Neutrophil (primary cell): ENCODE data around the gene CHST5.
"Not testable (repeated sequence)": the region's sequence is repeated elsewhere in the genome, so short reads cannot be mapped to it uniquely, and the experiment has no call there.

Experiments
- H3K27ac ChIP-seq: fragments of 200-600 bp; sonication (generic); 2 replicates; pipeline ENCODE4 v1.5.1; 2016; ENCODE audit warnings: mild to moderate bottlenecking, moderate library complexity
- H3K27me3 ChIP-seq: fragments of 200-600 bp; sonication (generic); 2 replicates; pipeline ENCODE4 v1.6.0; 2016; ENCODE audit warnings: mild to moderate bottlenecking
- H3K36me3 ChIP-seq: fragments of 200-600 bp; sonication (generic); 2 replicates; pipeline ENCODE4 v1.5.1; 2017
- H3K4me1 ChIP-seq, 2 experiments: fragments of 200-600 bp in 1 of 2; sonication (generic) in 1 of 2; 1 replicate in 1 of 2; 2 replicates in 1 of 2; pipeline versions ENCODE4 v1.5.1 to v1.6.1; 2013 to 2016; ENCODE audit warnings: low read depth in 1 of 2, low read length in 1 of 2, mild to moderate bottlenecking in 1 of 2, moderate library complexity in 1 of 2; ENCODE audit not compliant: control insufficient read depth in 1 of 2, insufficient read depth in 1 of 2
- H3K4me3 ChIP-seq, 2 experiments: fragments of 200-600 bp in 1 of 2; sonication (generic) in 1 of 2; 1 replicate in 1 of 2; 2 replicates in 1 of 2; pipeline ENCODE4 v1.5.1; 2013 to 2016; ENCODE audit warnings: low read depth in 1 of 2, low read length in 1 of 2, mild to moderate bottlenecking in 1 of 2, moderate library complexity in 1 of 2
- H3K9me3 ChIP-seq: fragments of 200-600 bp; sonication (generic); 2 replicates; pipeline ENCODE4 v1.5.1; 2016
- CTCF ChIP-seq: fragments of 200-600 bp; sonication (generic); IDR thresholded peaks from 2 replicates; pipeline ENCODE4 v1.5.1; 2016; ENCODE audit warnings: antibody characterized with exemption

Gene CHST5

DNA sequence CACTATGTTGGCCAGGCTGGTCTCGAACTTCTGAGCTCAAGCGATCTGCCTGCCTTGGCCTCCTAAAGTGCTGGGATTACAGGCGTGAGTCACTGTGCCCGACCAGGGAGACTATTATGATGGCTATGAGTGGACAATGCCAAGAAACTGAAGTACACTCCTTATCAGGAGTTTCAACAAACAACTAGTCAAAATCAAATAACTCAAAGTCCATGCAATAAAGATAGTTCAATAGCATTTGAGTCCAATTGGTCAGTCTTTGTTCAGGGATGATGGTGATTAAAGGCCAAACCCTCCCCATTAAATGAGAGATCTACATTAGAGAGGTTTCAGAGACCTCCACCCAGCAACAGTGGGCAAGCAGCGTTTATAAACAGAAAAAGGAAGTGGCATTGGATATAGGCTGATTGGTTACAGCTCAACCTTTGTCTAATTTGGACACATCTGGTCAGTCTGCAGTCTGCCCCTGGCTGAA is 8.0 kb downstream of the CHST5 start:
- Histone ChIP-seq H3K27me3 (no peaks in the 10 kb centered on the region), H3K9me3 (no peaks in the 10 kb centered on the region), H3K4me1 (no peaks in the 10 kb centered on the region), H3K4me3 (no peak overlapping the region), H3K36me3 (no peaks in the 10 kb centered on the region), H3K27ac (no peak overlapping the region)
- TF ChIP-seq CTCF = no peak

DNA sequence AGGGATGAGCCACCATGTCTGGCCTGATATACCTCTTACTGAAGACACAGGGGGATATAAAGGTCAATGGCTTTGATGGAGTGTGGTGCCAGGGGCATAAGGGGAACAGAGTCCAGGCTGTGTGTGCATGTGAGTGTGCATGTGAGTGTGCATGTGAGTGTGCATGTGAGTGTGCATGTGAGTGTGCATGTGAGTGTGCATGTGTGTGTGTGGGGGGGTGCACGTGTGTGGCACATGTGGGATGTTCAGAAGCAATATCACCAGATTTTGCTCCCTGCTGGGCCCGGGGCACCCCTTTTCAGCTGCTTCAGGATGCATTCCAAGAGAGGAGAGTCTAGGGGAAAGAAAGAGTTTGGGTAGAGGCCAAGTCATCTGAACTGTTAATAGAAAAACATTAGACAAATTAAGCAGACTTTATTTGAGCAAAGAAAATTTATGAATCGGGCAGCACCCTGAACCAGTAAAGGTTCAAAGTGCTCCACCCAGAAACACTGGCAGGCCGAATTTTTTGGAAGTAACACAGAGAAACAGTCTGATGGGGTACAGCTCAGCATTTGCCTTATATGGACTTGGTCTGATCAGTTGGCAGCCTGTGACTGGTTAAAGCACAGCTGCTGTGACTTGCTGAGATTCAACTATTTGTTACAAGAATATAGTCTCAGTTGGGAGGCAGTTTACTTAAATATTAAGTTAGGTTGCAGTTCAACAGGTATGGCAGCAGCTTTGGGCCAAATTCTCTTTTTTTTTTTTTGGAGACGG is 9.7 kb downstream of the CHST5 start:
- no peaks in the 10 kb centered on the region for H3K36me3 ChIP-seq
- H3K4me1 ChIP-seq = no peaks in the 10 kb centered on the region
- no peak overlapping the region for H3K4me3 ChIP-seq
- no peak overlapping the region for H3K27ac ChIP-seq
- no peaks in the 10 kb centered on the region for H3K27me3 ChIP-seq
- no peaks in the 10 kb centered on the region for H3K9me3 ChIP-seq
- TF ChIP-seq CTCF = no peak

DNA sequence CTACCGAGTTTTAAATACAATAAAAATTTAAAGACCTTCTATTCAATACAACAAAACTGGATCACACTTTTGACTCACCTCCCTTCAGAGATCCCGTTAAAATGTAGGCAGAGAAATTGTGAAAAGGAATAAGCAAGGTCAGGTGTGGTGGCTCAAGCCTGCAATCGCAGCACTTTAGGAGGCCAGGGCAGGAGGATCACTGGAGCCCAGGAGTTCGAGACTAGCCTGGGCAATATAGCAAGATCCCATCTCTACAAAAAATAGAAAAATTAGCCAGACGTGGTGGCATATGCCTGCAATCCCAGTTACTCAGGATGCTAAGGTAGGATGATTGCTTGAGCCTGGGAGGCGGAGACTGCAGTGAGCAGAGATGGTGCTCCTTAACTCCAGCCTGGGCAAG is 16.7 kb downstream of the CHST5 start:
- H3K9me3 ChIP-seq = no peaks in the 10 kb centered on the region
- TF ChIP-seq CTCF = no peak
- peaks cover 4% of the 10 kb centered on the region for H3K27me3 ChIP-seq
- no peaks in the 10 kb centered on the region for H3K36me3 ChIP-seq
- H3K4me1 ChIP-seq = peaks cover 7 to 12% of the 10 kb centered on the region in 2 experiments
- no peak overlapping the region for H3K4me3 ChIP-seq
- H3K27ac ChIP-seq = no peak overlapping the region

- Histone ChIP-seq H3K4me3 (peak overlapping the region; percentile 89 to 98), H3K4me1 (peaks cover 7 to 12% of the 10 kb centered on the region in 2 experiments), H3K27ac (peak overlapping the region; percentile 77)
- not testable (repeated sequence) for H3K36me3 ChIP-seq, H3K9me3 ChIP-seq, H3K27me3 ChIP-seq
Observed at GRCh38 chr16:75516189-75516966, 19.5 kb downstream of the CHST5 start.

- H3K4me1 ChIP-seq = peaks cover 7 to 12% of the 10 kb centered on the region in 2 experiments
- TF ChIP-seq CTCF = no peak
- H3K9me3 ChIP-seq = no peaks in the 10 kb centered on the region
- no peaks in the 10 kb centered on the region for H3K36me3 ChIP-seq
- H3K27ac ChIP-seq = no peak overlapping the region
- no peak overlapping the region for H3K4me3 ChIP-seq
- peaks cover 4% of the 10 kb centered on the region for H3K27me3 ChIP-seq
Observed at GRCh38 chr16:75514296-75514695, 21.6 kb downstream of the CHST5 start.

DNA sequence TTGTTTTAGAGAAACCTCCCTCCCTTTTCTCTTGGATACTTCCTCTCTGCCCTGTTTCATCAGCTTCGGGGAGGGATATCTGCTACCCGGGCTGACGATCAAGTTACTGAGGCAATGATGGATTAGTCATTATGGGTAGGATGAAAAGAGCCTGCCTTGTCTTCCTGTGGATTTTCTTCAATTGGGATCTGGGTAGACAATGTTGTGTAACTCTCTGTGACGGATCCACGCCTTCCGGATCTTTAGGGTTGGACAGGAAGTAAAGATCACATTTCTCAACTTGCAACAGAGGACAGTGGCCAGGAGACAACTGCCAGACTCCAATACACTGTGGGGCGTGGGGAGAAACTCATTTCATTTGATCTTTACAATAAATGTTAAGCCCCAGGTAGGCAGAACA is 29.3 kb downstream of the CHST5 start:
- Histone ChIP-seq H3K27me3 (no peaks in the 10 kb centered on the region), H3K27ac (peak overlapping the region; percentile 55), H3K4me1 (peaks cover 11 to 14% of the 10 kb centered on the region in 2 experiments), H3K9me3 (no peaks in the 10 kb centered on the region), H3K36me3 (no peaks in the 10 kb centered on the region), H3K4me3 (peak overlapping the region; percentile 27 to 42)
- no peak for TF ChIP-seq CTCF
